Ishikawa (cell line): ENCODE results near the gene GLCCI1.
A peak's percentile ranks its signal among the peaks of the same experiment; 100 is the strongest.

ENCODE experiments used
- CEBPB ChIP-seq: IDR thresholded peaks from 2 replicates; pipeline ENCODE4 v1.6.1; 2012
- CREB1 ChIP-seq: IDR thresholded peaks from 2 replicates; pipeline ENCODE4 v1.6.1; 2012; ENCODE audit warnings: low read depth
- EGR1 ChIP-seq: IDR thresholded peaks from 2 replicates; pipeline ENCODE4 v1.6.1; 2012
- EP300 ChIP-seq: IDR thresholded peaks from 2 replicates; pipeline ENCODE4 v1.6.1; 2012; ENCODE audit warnings: borderline replicate concordance
- FOXM1 ChIP-seq: IDR thresholded peaks from 2 replicates; pipeline ENCODE4 v1.6.1; 2012; ENCODE audit warnings: low read depth, borderline replicate concordance
- MAX ChIP-seq: IDR thresholded peaks from 2 replicates; pipeline ENCODE4 v1.6.1; 2012
- NFIC ChIP-seq: IDR thresholded peaks from 2 replicates; pipeline ENCODE4 v1.6.1; 2012
- RAD21 ChIP-seq: IDR thresholded peaks from 2 replicates; pipeline ENCODE4 v1.6.1; 2012; ENCODE audit warnings: low read depth
- REST ChIP-seq: IDR thresholded peaks from 2 replicates; pipeline ENCODE4 v1.6.1; 2012; ENCODE audit warnings: low read depth, mild to moderate bottlenecking
- TAF1 ChIP-seq: IDR thresholded peaks from 2 replicates; pipeline ENCODE4 v1.6.1; 2012; ENCODE audit warnings: low read depth, mild to moderate bottlenecking
- TEAD4 ChIP-seq: IDR thresholded peaks from 2 replicates; pipeline ENCODE4 v1.6.1; 2012
- USF1 ChIP-seq: IDR thresholded peaks from 2 replicates; pipeline ENCODE4 v1.6.1; 2012
- ZBTB7A ChIP-seq: IDR thresholded peaks from 2 replicates; pipeline ENCODE4 v1.6.1; 2012; ENCODE audit warnings: low read depth

- TF ChIP-seq ZBTB7A (no peak), REST (0 out of 2 replicates have a peak, but pooled peaks have one; percentile 7), TAF1 (no peak), EP300 (no peak), CEBPB (no peak), MAX (no peak), CREB1 (no peak), NFIC (no peak), USF1 (no peak), RAD21 (no peak), TEAD4 (no peak), FOXM1 (no peak), EGR1 (no peak)
Measured at GRCh38 chr7:7988706-7989105, 20.1 kb downstream of the GLCCI1 start.
